Stimulated activated CD8-positive, alpha-beta memory T cell treated with anti-CD3 and anti-CD28 coated beads, Interleukin-15, amount 100 ng/mL, for 1 hour (primary cell): Measurements from ENCODE around the gene TMEM26.

ENCODE experiments used
- DNase-seq: peaks from one replicate; pipeline ENCODE4 v3.0.0-alpha.2; 2020; ENCODE audit warnings: low read depth

Gene TMEM26

DNA sequence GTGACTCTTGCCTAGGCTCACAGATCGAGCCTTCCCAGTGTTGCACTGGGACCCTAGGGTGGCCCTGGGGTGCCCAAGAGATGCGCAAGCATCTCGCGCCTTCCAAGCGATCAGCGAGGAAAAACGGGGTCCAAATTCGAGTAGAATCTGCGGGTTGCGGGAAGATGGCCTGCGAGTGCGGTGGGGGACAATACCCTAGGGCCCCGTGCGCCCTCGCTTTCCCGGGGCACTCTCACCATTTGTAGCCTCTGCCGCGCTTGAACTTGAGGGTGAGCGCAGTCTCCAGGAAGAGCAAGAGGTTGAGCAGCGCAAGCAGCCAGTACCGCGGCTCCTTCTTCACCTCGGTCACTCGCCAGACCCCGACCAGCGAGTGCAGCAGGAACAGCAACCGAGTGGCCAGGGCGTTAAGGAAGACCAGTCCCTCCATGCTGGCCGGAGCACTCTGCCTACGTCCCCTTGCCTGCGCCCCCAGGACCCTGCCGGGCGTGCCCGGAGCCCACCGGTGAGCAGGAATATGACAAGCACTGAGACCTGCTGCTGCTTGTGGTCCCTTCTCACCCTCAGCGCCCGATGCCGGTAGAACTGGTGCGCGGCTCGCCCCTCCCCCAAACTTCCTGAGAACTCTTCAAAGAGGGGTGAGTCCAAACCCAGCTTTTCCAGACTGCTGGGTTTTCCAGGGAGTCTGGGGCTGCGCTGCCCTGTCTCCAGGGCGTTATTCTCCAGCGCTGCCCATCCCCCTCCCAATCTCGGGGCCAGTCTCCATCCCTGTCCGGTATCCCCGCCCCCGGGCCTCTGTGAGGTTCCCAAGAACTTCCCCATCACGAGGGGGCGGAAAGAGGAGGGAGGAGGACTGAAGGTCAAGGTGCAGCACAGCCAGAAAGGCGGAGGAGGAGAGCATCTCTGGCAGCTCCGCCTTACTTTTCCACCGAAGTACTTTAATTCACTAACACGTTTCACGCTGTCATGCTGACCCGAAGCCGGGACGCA lies at the start of gene TMEM26:
TMEM26 (minus strand) TSS at position 727 of the 987 bp plus-strand sequence; CDS start at position 427, 300 bp downstream.
- no peak for DNase-seq

DNA sequence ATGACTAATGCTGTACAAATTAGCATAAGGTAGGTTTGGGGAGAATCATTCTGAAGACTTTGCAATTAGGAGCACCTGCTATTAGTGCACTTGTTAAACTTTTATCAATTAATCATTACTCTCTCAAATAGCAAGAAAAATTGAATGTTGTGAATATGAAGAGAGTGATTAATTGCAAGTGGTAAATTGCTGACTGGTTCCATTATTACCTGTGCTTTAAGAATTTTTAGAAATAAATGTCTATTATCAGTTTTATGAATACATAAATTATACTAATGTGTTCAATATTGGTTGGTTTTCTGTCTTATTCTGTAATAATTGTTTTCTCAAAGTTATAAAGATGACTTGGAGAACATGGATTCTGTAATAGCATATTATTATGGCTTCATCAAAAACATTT lies 47.3 kb upstream of the TMEM26 start:
- no peak for DNase-seq

DNA sequence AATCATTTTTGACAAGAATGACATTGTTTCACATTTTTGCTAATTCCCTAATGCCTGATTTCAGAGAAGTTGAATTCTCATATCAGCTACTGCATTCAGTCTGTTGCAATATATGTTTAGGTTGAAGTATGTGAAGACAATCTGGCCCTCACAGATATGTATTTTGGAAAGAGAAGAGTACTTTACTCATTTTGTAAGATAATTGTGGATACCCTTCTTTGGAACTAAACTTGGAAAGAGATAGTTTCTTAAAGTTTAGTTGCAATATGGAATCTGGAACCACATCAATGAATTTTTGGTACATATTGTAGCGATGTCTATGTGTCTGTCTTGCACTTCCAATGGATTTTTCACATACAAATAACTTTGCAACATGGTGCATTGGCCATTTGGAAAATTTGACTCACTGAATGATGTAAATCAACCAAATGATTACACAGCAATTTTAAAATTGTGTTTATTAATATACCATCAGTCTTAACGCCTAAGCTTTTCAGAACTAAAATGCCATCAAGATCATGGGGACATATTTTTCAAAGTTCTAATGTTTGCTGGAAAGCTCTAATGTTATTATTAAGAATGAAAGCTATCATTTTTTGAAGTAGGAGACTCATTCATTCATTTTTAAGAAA lies 39.3 kb upstream of the TMEM26 start:
- DNase-seq: no peak

DNA sequence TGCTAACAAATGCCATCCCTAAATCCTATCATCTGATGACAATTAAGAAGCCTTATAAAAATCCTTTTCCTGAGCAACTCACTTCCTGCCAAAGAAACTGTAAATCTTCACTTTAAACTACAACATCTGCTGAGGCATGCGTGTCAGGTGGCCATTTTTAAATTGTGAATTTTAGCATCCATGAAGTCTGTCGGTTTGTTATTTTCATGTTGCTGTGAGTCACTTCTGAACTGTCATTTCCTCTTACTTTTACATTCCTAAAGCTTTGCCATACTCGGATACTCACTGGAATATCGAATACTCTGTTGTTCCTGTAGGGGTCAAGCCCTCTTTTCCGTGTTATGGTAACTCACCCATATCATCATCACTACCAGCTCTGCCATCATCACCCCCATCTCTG lies 34.3 kb upstream of the TMEM26 start:
- DNase-seq: no peak

GRCh38 chr10:61486738-61487396 lies 33.7 kb upstream of the TMEM26 start:
- no peak for DNase-seq

- no peak for DNase-seq
Measured at GRCh38 chr10:61486251-61486650, 33.1 kb upstream of the TMEM26 start.

GRCh38 chr10:61481597-61481996 lies 28.4 kb upstream of the TMEM26 start:
- no peak for DNase-seq

GRCh38 chr10:61480208-61480607 lies 27.0 kb upstream of the TMEM26 start:
- DNase-seq: no peak

GRCh38 chr10:61478621-61479312 lies 25.6 kb upstream of the TMEM26 start:
- DNase-seq: no peak

DNA sequence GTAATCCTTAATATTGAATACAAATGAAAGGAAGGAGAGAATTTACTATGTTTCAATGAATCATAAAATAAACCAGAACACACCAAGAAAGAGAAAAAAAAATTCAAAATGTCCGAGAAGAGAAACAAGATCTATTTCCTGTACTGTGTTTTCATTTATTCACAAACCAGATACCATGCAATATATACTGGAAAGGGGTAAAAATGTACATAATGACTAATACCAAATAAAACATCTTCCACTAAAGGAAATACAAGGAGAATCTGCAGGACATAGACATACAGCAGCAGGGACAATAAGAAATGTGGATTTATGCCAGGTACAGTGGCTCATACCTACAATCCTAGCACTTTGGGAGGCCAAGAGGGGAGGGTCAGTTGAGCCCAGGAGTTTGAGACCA lies 24.3 kb upstream of the TMEM26 start:
- DNase-seq: no peak

- no peak for DNase-seq
Measured at GRCh38 chr10:61476529-61476928, 23.3 kb upstream of the TMEM26 start.

DNA sequence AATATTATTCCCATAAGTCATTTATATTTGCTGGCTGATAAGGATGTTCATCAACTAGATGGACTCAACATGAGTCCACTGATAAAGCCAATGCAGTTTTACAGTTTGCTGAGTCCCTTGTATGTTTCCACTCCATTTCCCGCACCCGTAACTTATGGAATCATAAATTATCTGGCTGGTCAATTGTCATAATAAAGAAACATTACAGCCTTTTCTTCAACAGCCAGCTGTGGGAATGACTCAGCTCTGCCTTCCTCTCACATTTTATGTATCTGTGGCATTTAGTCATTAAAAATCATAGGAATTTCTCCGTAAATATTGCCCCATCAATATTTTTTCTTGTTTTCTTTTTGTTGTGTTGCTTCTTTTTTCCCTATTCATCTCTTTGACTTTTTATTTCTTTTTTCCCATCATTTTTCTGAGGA lies 22.3 kb upstream of the TMEM26 start:
- DNase-seq: no peak

- DNase-seq: no peak
Measured at GRCh38 chr10:61472090-61472674, 19.0 kb upstream of the TMEM26 start.

GRCh38 chr10:61471491-61471890 lies 18.3 kb upstream of the TMEM26 start:
- no peak for DNase-seq

DNA sequence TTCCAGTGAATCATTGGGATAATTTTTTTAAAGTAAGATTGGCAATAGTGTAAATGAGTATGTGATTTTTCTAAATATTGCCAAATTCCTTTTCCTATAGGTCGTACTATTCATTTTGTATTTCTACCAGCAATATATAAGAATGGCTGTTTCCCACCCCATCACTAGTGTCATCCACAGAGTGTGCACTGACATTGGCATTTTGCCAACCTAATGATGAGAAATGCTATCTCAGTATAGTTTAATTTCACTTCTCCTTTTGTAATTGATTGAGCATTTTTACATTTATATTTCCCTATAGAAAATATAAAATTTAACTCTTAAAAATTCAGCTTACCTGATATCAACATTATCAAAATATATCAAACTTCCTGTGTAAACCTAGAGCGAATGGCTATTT lies 17.6 kb upstream of the TMEM26 start:
- no peak for DNase-seq

- DNase-seq: no peak
Measured at GRCh38 chr10:61465901-61466632, 12.9 kb upstream of the TMEM26 start.

DNA sequence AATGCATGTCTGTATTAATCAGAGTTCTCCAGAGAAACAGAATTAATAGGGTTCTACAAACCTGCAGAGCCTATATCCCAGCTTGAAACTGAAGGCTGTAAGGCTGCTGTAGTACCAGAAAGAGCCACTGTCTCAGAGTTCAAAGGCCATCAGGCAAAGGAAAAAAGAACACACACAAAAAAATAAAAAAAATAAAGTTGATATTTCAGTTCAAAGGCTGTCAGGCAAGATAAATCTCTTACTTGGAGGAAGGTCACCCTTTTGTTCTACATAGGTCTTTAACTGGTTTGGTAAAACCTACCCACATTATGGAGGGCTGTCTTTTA lies 12.0 kb upstream of the TMEM26 start:
- DNase-seq: no peak

DNA sequence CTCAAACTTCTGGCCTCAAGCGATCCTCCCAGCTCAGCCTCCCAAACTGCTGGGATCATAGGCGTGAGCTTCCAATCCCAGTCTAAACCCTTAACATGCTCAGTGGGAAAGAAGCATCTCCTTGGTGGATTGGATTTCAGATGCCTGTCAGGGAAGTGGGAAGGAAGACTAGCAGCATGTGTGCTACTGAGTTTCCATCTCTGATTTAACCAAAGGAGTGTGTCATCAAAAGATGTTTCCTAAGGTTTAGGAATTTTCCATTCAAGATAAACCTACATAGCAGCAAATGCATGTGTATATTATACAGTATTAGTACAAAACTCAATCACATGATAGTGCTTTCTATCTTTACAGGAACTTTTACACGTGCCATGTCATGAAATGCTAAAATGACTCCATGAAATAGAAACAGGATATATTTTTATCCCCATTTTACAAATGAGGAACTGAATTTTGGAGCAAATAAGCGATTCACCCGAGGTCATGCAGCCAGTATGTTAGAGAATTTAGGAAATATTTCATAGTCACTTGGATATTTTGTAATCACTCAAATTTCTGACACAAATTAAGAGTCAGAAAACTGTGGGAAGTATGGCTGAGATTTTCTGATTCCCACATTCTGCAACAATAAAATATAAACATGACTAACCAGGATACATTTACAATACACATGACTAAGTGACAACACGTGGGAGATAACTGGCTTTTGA lies 11.4 kb upstream of the TMEM26 start:
- no peak for DNase-seq

DNA sequence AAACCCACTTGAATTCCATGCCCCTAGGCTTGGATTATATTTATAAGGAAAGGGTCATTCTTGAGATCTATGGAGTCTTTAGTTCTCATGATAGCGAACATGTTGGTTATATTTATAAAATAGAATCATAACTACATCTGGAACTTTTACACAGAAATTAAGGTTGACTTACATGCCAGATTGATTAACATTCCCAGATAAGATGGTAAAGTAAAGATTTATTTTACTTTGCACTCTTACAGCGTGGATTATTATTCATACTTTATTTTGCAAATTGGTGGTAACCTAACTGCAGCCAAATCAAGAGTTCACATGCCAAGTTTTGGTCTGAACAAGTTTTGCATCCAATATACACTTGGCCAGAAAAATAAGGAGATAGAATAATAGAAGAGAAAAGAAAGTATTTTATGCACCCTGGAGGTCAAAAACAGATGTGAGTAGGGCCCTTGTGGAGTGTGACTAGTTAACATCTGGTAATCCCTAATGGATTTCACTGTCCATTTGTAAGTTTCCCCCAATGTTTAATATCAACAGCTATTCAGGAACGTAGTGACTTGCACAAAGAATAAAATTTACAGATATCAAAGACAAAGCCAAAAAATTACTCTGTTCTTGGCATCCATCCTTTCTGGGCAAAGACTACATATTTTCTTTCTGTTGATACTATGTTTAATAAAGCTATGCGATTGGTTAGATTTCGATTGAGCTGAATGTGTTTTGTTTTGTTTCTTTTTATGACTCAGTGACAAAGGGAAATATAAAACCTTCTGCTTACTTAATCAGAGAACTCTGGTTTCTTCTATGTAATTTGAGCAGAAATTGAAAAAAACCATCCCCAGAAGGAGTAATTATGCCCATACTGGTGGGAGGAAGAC lies 10.1 kb upstream of the TMEM26 start:
- DNase-seq: no peak

- no peak for DNase-seq
Measured at GRCh38 chr10:61460835-61461234, 7.7 kb upstream of the TMEM26 start.
